SK-N-MC (cell line): ENCODE results near the gene PHETA1.

Source experiments
- EZH2 ChIP-seq: fragments of 200-600 bp; sonication (generic); IDR thresholded peaks from one replicate; pipeline ENCODE4 v1.6.1; 2017; ENCODE audit warnings: antibody characterized with exemption
- POLR2AphosphoS5 ChIP-seq: IDR thresholded peaks from 2 replicates; pipeline ENCODE4 v1.6.1; 2012; ENCODE audit warnings: mild to moderate bottlenecking, low read depth, low read length, borderline replicate concordance

GRCh38 chr12:111322336-111323250, 46.3 kb downstream of the PHETA1 start:
- TF ChIP-seq POLR2AphosphoS5: no peak
- no peak for TF ChIP-seq EZH2
